Measurements from ENCODE around the gene LRMDA.

DNA sequence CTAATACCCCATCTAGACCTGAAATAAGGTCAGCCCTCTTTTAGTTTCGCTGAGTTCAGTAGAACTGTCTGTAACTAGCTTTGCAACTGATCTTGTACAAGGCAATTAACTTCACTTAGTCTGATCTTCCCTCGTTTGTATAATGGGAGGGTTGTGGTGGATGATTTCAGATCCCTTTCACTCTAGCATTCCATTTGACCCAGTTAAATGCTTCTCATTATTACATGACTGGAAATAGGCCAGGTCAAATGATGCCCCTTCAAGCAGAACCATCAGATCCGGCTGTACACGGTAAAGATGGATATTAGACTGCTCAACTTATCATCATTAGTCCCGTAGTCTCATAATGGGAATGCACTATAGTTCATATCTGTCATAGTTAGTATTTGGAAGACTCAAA is 1009.0 kb downstream of the LRMDA start:
- TF ChIP-seq, protein P1, sequence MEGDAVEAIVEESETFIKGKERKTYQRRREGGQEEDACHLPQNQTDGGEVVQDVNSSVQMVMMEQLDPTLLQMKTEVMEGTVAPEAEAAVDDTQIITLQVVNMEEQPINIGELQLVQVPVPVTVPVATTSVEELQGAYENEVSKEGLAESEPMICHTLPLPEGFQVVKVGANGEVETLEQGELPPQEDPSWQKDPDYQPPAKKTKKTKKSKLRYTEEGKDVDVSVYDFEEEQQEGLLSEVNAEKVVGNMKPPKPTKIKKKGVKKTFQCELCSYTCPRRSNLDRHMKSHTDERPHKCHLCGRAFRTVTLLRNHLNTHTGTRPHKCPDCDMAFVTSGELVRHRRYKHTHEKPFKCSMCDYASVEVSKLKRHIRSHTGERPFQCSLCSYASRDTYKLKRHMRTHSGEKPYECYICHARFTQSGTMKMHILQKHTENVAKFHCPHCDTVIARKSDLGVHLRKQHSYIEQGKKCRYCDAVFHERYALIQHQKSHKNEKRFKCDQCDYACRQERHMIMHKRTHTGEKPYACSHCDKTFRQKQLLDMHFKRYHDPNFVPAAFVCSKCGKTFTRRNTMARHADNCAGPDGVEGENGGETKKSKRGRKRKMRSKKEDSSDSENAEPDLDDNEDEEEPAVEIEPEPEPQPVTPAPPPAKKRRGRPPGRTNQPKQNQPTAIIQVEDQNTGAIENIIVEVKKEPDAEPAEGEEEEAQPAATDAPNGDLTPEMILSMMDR (IDR thresholded peaks at IDR 0.05; ENCODE audit: extremely low read depth in 1 of 2, insufficient read depth in 1 of 2, low read depth in 1 of 2, low read length in 2 of 2) = no peak
- no peak for TF ChIP-seq POLR2AphosphoS5 (IDR thresholded peaks at IDR 0.05; ENCODE audit: insufficient read depth, low read depth, low read length)
- no peak for TF ChIP-seq EZH2 (IDR thresholded peaks at IDR 0.05; ENCODE audit: borderline replicate concordance, low read depth, low read length, severe bottlenecking)
- TF ChIP-seq GATA2 (IDR thresholded peaks at IDR 0.05; ENCODE audit: insufficient read depth, insufficient read length, low read depth, low read length) = no peak
- no peak for TF ChIP-seq POLR2A (IDR thresholded peaks at IDR 0.05; ENCODE audit: low read depth, low read length)
